Right renal cortex interstitium (tissue), 3 donors: Measurements from ENCODE around the gene GJB1. TPM values are rescaled to one million over a fixed set of nuclear protein-coding genes. Genes with fewer than 3 reads are reported as not detected.
"Not testable (repeated sequence)": the region's sequence is repeated elsewhere in the genome, so short reads cannot be mapped to it uniquely, and the experiment has no call there.

ENCODE experiments used
- DNase-seq, 3 donors: peaks; one replicate each; pipeline ENCODE4 v3.0.0-alpha.2; 2013; ENCODE audit warnings: low read depth in 3 of 3, low spot score in 2 of 3
- polyA plus RNA-seq, 3 donors: library from polyadenylated mRNA; unstranded; fragments of 120-200 nt; gene quantifications; one replicate each; pipeline ENCODE4 v1.2.1, GENCODE V29; 2013; ENCODE audit not compliant: insufficient read length in 3 of 3

GJB1 gene
- polyA plus RNA-seq, 3 donors: 43.3 to 54.0 (median 47.1) TPM

GRCh38 chrX:71253253-71254091 is 30.4 kb downstream of the GJB1 start:
- DNase-seq: peak in 1 of 3 donors; percentile 23

- peak in 2 of 3 donors; percentile 58 to 61 for DNase-seq
These were observed 31.3 kb downstream of the GJB1 start, which contains the start of gene ZMYM3 for GRCh38 chrX:71254092-71254963. Gene ZMYM3, minus strand, starts transcription at chrX:71254140. Its CDS starts 885 bp downstream, at chrX:71253255.

DNA sequence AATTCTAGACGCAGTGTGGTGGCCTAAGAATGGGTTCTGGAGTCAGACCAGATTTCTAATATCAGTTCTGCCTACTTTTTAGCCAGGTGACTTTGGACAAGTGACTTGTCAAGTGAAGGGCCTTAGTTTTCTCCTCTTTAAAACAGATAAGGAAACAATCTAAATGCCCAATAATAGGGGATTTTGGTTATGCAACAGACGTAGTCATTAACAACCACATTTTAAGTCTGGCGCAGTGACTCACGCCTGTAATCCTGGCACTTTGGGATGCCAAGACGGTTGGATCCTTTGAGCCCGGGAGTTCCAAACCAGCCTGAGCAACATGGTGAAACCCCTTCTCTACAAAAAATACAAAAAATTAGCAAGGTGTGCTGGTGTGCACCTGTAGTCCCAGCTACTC is 33.0 kb downstream of the GJB1 start:
- DNase-seq: no peak

GRCh38 chrX:71256856-71257255 is 33.8 kb downstream of the GJB1 start:
- no peak for DNase-seq

DNA sequence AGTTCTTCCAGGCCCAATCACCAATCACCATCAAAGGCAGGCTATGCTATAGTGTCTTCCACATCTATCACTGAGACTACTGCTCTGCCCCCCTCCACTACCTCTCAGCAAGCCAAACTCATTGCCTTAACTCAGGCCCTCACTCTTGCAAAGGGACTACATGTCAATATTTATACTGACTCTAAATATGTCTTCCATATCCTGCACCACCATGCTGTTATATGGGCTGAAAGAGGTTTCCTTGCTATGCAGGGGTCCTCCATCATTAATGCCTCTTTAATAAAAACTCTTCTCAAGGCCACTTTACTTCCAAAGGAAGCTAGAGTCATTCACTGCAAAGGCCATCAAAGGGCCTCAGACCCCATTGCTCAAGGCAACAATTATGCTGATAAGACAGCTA is 45.6 kb downstream of the GJB1 start:
- not testable (repeated sequence) for DNase-seq

GRCh38 chrX:71269801-71270395 is 46.9 kb downstream of the GJB1 start:
- no peak for DNase-seq

DNA sequence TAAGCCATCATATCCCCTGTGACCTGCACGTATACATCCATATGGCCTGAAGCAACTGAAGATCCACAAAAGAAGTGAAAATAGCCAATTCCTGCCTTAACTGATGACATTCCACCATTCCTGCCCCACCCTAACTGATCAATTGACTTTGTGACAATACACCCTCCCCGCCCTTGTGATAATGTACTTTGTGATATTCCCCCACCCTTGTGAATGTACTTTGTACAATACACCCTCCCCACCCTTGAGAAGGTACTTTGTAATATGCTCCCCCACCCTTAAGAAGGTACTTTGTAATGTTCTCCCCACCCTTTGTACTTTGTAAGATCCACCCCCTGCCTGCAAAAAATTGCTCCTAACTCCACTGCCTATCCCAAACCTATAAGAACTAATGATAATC is 49.3 kb downstream of the GJB1 start:
- not testable (repeated sequence) for DNase-seq

Other genes starting within 250 kb of the GJB1 start
- 10 to 100 TPM; 49.9 to 54.3 (median 53.7) TPM for gene SNX12, start 154.9 kb upstream of the GJB1 start, polyA plus RNA-seq
- 10 to 100 TPM; 22.5 to 26.0 (median 23.8) TPM for gene FOXO4, start 127.4 kb upstream of the GJB1 start, polyA plus RNA-seq
- gene CXorf65, start 116.5 kb upstream of the GJB1 start, polyA plus RNA-seq: under 1 TPM in 1 of 3 donors, not detected in 2; 0.69 TPM
- gene IL2RG, start 111.6 kb upstream of the GJB1 start, polyA plus RNA-seq: 1 to 10 TPM; 1.0 to 1.4 (median 1.2) TPM
- 10 to 100 TPM; 32.0 to 35.3 (median 35.1) TPM for gene MED12, start 104.6 kb upstream of the GJB1 start, polyA plus RNA-seq
- gene NLGN3, start 78.4 kb upstream of the GJB1 start, polyA plus RNA-seq: 1 to 10 TPM; 3.8 to 4.4 (median 3.9) TPM
- 10 to 100 TPM; 50.6 to 56.7 (median 54.0) TPM for gene ZMYM3, start 30.9 kb downstream of the GJB1 start, polyA plus RNA-seq
- gene NONO, start 60.4 kb downstream of the GJB1 start, polyA plus RNA-seq: 100 to 1,000 TPM; 614 to 653 (median 631) TPM
- 1 to 10 TPM; 1.2 to 1.3 (median 1.2) TPM for gene ITGB1BP2, start 78.5 kb downstream of the GJB1 start, polyA plus RNA-seq
- 10 to 100 TPM; 43.4 to 47.4 (median 45.8) TPM for gene TAF1, start 143.1 kb downstream of the GJB1 start, polyA plus RNA-seq